Fibroblast of skin of left quadriceps (primary cell): Measurements from ENCODE around the gene TMIGD1.
"Not testable (repeated sequence)": the region's sequence is repeated elsewhere in the genome, so short reads cannot be mapped to it uniquely, and the experiment has no call there.

Experiments used
- DNase-seq, 2 experiments: peaks; one replicate each; pipeline ENCODE4 v3.0.0-alpha.2; 2013; ENCODE audit warnings: low read depth in 2 of 2

Gene TMIGD1

DNA sequence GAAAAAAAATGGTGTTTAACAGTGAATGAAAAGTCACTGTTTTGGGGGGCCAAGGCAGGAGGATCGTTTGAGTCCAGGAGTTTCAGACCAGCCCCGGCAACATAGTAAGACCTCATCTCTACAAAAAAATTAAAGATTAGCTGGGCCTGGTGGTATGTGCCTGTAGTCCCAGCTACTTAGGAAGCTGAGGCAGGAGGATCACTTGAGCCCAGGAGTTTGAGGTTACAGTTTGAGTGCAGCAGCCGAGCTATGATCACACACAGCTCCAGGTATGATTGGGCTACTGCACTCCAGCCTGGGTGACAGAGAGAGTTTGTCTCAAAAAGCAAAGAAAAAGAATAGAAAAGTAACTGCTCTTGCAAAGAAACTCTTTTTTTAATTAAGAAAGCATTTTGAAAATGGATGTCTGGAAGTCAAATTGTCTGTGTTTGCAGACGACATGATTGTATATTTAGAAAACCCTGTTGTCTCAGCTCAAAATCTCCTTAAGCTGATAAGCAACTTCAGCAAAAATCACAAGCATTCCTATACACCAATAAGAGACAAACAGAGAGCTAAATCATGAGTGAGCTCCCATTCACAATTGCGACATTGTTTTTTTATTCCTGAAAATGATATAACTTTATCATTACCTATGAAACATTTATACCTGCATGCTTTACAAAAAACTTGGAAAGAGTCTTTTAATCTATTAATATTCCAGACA lies 24.4 kb upstream of the TMIGD1 start:
- no peak for DNase-seq

DNA sequence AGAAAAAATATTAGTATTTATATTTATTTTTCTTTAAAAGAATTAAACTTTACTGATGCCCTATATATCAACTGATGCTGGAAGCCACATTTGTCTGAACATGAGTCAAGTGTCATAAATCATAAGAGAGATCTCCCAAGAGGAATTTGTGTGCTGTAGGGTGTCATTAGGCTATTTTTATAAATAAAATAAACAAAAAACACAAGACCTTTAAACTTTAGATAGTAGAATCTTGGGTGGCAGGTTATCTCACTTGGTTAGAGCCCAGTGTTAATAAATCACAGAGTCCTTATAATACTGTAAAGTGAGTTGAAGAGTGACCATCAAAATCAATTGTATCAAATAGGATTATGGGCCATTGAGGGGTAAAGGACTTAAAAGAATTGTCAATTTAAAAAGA lies 23.6 kb upstream of the TMIGD1 start:
- DNase-seq = no peak

DNA sequence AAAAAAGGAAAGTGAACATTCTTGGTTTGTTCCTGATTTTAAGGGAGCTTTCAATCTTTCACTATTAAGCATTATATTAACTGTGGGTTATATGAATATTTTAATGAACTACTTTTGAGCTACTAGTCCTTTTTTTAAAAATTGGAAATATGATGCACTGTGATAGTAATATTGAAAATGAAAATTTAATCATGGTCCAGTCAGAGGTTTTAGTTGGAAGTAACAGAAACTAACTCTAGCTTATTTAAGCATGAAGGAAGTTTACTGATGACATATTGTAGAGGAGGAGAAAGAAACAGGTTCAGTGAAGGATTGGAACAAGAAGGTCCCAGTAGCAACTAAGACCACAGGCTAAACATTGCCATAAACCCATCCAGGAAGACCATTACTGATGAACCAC lies 20.8 kb upstream of the TMIGD1 start:
- no peak for DNase-seq

DNA sequence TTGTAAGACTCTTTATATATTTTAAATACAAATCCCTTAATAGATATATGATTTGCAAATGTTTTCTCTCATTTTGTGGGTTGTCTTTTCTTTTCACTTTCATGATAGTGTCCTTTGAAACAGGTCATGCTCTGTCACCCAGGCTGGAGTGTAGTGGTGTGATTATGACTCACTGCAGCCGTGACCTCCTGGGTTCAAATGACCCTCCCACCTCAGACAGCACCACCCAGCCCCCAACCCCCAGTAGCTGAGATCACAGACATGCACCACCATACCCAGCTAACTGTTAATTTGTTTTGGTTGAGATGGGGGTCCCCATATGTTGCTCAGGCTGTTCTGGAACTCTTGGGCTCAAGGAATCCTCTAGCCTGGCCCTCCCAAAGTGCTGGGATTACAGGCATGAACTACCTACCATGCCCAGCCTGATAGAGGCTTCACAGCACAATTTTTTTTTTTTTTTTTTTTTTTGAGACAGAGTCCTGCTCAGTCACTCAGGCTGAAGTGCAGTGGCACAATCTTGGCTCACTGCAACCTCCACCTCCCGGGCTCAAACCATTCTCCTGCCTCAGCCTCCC lies 18.5 kb upstream of the TMIGD1 start:
- DNase-seq = no peak

DNA sequence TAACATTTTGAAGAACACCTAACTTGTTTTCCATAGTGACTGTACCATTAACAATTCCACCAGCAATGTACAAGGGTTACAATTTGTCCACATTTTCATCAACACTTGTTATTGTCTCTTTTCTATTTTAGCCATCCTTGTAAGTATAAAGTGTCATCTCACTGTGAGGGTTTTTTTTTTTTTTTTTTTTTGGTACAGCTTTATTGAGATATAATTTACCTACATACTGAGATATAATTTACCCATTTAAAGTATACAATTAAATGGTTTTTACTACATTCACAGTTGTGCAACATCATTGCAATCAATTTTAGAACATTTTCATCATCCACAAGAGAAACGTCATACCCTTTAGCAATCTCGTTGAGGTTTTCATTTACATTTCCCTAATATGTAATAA lies 17.9 kb upstream of the TMIGD1 start:
- no peak for DNase-seq

DNA sequence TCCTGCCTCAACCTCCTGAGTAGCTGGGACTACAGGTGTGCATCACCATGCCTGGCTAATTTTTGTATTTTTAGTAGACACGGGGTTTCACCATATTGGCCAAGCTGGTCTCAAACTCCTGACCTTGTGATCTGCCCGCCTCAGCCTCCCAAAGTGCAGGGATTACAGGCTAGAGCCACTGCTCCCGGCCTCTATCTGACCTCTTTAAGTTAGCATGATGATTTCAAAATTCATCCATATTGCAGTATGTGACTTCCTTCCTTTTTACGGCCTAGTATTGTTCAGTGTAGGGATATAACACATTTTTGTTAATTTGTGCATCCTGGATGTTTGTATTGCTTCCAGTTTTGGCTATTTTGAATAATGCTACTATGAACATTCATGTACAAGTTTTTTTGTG lies 17.4 kb upstream of the TMIGD1 start:
- not testable (repeated sequence) for DNase-seq

DNA sequence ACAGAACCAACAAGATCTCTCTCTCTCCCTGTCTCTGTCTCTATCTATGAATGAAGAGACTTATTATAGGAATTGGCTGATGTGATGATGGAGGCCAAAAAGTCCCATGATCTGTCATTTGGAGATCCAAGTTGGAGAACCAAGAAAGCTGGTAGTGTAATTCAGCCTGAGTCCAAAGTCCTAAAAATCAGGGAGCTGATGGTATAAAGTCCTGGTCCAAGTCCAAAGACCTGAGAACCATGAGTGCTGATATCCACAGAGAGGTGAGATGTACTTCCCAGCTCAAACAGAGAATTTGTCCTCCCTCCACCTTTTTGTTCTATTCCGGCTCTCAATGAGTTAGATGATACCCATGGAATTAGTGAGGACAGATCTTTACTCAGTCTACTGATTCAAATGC lies 15.4 kb upstream of the TMIGD1 start:
- no peak for DNase-seq

DNA sequence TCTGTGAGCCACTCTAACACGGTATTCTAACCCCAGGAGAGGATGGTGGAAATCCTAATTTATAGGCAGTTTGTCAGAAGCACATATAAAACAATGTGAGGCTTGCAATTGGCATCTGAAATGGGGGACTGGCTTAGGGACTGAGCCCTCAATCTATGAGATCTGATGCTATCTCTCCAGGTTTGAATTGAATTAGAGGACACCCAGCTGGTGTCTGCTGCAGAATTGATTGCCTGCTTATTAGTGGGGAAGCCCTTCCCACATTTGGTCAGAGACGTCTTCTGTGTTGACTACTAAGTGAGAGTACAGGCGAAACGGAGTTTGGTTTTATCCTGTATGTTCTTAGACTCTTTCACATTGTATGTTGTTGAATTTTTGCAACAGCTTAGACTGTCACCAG lies 13.6 kb upstream of the TMIGD1 start:
- no peak for DNase-seq

DNA sequence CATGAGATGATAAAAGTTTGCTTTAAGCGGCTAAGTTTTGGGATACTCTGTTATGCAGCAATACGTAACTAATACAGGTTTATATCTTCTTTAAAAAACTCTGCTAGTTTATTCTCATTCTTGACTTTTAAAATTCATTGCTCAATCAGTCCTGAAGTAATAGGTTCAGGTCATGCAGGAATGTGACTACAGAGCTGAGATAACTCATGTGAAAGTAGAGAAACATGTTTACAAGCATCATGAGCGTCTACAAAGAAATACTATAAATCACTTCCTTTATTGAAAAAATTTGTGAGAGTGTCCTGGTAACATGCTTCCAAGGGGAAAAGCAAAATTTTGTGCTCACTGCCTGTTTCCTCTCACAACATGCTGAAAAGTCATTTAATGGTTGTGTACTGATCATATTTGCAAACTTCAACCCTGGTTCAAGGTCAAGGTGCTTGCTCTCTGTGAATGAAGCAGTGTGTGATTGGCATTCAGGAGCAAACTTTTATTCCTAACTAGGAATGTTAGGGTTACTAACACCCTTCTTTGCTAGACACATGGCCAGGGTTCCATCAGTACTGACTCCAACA lies 12.5 kb upstream of the TMIGD1 start:
- DNase-seq = no peak

DNA sequence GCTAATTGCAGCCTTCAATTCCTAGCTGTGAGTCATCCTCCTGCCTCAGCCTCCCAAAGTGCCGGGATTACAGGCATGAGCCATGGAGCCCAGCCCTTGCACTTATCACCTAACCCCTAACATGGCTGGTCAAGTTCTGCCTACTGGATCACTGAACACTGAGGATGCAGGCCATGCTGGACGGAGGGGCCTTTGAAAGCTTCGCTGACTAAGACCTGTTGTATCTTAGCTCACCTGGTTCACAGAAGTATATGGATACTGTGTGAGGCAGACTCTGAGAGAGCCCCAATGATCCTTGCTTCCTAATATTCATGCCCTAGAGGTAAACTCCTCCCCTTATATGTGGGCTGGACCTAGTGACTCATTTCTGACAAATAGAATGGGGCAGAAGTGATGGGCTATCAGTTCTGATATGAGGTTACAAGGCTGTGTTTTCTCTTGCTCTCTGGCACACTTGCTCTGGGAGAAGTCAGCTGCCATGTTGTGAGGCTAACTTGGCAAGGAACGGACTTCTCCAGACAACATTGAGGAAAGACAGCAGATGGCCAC lies 11.7 kb upstream of the TMIGD1 start:
- DNase-seq = no peak

DNA sequence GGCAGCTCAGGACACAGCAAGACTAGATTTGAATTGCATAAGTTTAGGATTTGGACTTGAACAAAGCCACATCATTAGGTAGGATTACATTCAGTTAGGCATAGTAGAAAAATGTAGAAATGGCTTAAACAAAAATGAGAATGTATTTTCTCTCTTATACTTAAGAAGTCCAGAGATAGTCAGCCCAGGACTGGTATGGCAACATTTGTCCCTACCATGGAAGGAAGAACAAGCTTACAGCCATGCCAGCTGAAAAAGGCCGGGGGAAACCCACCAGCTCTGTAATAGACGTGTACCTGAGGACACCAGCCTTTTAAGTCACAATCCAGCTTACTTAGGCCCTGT lies 11.2 kb upstream of the TMIGD1 start:
- DNase-seq = no peak

DNA sequence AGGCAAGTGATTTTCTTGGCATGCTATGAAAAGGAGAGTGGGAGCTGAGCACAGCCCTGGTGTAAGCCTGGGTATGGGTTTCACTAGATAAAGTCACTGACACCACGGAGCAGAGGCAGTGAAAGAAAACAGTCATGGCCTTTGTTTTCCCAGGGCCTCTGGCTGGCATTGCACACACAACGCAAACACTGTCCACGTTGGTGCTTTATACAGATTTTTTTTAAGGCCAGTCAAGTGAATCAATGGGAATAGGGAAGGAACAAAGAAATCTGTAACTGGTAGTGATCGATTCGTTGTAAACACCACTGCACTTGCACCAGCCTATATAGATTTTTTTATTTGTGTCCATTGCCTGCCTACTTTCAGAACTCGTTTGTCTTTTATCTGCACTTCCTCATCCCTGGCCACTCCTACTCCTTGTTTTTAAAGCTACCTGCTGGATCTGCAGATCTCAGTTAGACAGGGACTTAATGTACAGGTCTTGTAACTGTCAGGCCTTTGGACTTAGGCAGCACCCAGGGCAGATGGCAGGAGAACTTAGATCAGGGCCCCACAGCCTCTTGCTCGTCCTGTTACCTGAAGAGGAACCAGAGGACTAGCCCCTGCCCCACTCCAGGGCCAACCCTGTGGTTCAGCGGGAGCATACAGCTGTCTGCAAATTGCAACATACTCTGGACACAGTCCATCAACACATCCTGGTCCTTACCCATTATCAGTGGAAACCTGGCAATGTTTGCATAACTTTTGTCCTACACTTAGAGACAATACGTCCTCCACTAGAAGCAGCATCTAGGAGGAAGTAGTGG lies 10.6 kb upstream of the TMIGD1 start:
- no peak for DNase-seq

DNA sequence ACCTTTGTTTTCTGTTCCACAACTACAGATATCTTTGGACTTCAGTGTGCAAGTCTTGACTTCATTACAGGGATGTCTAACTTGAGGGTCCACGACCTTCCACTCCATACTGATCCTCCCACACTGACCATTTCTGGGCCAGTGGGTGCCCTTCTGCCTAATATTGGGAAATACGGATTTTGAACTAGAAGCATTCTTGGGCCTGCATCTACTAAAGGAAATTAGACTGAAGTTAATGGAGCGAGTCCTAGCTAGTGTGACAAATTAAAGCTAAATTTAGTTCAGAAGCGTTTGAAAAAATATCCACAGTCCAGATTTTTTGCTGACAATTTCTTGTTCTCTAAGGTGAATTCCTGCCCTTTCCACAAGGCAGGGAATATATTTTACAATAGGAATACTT lies 9.9 kb upstream of the TMIGD1 start:
- DNase-seq = no peak

DNA sequence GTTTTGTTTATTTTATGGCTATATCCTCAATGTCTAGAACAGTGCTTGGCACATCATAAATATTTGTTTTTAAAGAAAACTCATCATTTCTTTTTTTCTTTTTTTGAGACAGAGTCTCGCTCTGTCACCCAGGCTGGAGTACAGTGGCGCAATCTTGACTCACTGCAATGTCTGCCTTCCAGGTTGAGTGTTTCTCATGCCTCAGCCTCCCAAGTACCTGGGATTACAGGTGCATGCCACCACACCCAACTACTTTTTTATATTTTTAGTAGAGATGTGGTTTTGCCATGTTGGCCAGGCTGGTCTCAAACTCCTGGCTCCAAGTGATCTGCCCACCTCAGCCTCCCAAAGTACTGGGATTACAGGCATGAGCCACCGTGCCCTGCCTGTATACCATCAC lies 9.4 kb upstream of the TMIGD1 start:
- not testable (repeated sequence) for DNase-seq

DNA sequence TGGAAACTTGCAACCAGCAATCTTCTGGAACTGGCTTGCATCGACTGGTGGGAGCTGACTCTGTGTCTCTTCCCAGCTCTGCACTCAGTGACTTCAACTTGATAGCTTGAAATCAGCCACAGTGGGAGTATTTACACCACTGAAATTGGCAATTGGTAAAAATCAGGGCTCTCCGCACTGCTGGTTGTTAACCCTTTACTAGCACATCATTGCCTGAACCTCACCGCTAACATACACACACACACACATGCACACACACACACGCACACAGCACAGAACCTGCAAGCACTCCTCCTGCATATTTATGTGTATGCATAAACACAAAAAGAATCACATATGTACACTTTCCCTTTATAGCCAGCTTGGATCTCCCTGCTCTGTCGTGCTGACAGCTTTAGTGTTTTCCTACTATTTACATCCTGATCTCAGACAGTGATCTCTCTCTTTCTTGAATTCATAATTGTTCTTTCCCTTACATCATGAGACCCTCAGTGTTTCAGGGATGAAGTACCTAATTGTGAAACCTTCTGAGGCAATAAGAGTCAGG lies 7.9 kb upstream of the TMIGD1 start:
- no peak for DNase-seq

DNA sequence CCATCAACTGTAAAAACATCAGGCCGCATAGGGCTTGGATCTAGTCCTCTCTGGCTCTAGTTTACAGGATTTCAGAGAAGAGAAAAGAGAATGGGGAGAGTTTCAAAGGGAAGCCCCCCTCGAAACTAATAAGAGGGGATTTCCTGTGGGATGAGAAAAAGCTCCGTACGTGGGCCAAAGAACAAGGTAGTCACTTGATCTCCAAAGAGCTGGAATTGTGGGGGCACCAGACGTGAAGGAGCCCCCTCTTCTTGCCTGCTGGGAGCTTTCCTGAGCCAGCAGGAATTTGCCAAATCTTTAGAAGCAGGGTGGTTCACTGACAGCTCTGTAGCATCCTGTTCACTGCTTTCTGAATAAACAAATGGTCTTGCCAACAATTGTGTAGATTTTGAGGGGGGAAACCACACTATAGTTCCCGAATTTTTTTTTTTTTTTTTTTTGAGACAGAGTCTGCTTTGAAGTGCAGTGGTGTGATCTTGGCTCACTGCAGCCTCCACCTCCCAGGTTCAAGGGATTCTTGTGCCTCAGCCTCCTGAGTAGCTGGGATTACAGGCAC lies 7.0 kb upstream of the TMIGD1 start:
- DNase-seq = no peak

DNA sequence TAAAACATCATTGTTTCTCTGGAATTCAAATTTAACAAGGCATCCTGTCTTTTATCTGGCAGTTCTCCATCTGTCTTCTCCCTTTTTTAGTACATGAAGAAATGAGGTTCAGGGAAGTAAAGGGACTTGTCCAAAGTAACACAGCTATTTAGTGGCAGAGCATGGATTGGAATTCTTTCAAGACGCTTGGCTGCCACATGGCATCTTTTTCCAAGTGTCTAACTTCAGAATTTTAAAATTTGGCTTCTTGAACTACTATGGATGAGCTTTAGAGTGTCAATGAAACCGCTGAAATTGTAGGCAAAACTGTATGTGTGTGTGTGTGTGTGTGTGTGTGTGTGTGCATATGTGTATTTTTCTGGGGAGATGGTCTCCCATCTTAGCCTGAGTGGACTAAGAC lies 5.2 kb upstream of the TMIGD1 start:
- no peak for DNase-seq

DNA sequence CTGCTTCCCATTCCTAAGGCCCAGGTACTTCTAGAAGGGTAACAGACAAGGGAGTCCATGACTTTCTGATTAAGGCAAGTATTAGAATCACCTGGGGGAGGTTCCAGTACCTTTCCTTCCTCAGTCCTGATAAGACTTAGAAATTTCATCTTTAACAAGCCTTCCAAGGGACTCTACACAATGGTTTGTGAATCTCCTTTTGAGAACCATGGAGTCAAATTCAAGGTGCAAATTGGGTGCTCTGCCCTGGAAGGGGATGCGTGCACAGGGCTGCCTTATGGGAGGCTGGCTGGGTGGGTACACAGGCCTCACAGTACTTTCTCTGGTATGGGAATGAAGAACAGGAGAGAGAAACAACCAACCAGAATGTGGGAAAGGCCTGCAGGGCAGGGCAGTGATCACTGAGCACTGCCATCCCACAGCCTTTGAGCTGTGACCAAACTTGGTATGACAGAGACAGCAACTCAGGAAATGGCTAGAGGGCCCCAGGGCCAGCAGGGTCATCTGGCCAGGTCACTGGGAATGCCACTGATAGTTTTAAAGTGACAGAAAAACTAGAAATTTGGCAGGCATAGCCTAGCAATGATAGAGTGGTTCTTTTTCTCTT lies 3.6 kb upstream of the TMIGD1 start:
- DNase-seq = no peak

DNA sequence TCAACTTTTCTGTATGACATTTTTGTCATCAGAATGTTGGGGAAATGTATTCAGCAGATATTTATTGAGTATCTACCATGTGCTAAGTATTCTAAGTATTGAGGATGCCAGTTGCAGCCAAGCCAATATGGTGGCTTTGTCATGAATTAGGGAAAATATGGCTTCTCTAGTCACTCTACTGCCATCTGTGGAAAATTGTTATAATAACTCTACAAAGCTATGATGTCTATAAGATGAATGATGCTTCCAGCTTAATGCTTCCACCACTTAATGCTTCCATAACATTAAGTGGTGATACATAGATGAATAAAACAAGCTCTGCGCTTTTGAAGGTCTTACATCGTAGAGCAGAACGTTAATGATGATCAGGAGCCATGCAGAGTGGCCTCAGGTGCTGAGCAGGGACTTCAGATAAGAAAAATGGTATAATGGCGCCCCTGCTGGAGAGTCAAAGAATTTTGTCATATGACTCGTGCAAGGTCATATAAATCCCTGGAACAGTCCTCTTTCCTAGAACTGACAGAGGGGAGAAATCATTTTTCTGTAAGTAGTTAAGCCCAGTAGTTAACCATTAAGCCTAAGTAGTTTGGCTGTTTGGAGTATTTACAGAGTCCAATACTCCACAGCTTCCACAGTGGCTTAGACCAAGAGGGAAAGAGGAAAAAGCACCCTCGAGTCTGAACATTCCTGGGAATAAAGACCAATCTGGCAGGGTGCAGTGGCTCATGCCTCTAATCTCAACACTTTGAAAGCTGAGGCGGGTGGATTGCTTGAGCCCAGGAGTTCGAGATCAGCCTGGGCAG lies 2.7 kb upstream of the TMIGD1 start:
- no peak for DNase-seq

DNA sequence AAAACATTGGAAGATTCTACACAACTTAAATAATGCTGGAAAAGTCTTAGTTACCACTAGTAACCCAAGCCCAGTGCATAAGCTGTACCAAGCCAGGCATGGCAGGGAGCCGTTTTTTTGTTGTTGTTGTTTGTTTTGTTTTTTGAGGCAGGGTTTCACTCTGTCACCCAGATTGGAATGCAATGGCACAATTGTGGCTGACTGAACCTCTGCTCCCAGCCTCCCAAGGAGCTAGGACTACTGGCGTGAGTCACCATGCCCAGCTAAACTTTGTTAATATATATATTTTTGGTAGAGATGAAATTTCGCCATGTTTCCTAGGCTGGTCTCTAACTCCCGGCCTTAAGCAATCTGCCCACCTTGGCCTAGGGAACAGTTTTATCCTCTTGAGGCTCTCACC lies 564 bp upstream of the TMIGD1 start:
- no peak for DNase-seq

DNA sequence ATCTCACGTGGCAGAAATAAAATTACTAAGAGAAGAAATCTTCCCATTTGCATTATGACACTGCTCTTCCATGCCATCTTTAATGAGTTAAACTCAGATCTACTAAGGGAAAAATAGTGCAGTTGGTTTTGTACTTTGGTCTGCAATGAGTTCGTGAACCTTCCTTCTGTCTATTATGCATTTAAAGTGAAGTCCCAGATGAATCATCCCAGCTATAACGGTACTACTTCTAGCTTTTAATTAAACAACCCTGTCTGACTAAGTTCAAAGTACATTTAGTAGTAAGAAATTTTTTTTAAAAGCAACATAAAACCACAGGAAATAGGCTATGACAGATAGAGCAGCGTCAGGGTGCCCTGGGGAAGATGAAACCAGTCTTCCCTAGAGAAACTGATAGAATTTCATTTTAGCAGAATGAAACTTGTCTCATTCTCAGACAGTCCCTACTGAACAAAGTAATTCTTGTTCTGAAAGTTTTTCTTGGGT lies 1.8 kb downstream of the TMIGD1 start:
- no peak for DNase-seq
